NCI-H1930 (cell line): ENCODE data around the gene DNAJC28.
"Not testable (repeated sequence)": the region's sequence is repeated elsewhere in the genome, so short reads cannot be mapped to it uniquely, and the experiment has no call there.

Experiments
- DNase-seq, 2 experiments: peaks; one replicate each; lab custom pipeline; 2025; lab: John Stamatoyannopoulos, UW

The DNAJC28 gene

DNA sequence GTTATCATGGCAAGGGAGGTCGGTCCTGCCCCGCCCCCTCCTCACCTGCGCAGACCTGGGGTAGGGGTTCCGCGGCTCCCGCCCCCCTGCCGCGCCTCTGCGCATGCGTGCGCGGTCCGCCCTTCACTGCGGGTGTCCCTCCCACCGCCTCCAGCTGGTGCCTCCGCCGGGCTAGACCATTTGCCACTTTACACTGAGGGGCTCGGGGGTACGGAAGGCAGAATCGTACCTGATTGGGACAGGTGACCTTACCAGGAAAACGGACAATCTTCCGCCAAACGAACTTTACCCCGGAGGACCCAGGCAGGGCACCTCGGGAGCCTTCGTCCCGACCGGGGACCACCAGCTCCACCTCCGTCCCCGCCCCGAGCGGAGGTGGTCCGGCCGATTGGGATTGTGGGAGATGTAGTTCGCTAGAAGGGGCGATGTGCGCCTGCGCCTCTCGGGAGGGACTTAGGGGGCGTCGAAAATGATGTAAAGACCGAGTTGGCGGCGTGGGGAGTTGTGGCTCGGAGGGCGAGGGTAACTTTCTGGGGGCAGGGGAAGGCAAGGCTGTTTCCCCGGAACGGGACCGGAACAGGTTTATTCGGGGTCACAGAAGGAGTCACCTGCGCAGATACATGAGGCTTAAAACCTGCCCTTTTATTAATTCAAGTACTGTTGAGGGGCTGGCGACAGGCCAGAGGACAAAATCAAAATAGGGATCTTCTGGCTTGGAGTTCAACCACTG lies at the start of gene DNAJC28:
Gene DNAJC28 (minus strand): TSS at position 344 of the 730 bp plus-strand sequence. CDS start 2,323 bp downstream, outside the sequence.
- peak; percentile 88 to 95 for DNase-seq

- no peak for DNase-seq
Observed at GRCh38 chr21:33541105-33541711, 49.7 kb upstream of the DNAJC28 start.

GRCh38 chr21:33540711-33541104 lies 49.2 kb upstream of the DNAJC28 start:
- DNase-seq: no peak

DNA sequence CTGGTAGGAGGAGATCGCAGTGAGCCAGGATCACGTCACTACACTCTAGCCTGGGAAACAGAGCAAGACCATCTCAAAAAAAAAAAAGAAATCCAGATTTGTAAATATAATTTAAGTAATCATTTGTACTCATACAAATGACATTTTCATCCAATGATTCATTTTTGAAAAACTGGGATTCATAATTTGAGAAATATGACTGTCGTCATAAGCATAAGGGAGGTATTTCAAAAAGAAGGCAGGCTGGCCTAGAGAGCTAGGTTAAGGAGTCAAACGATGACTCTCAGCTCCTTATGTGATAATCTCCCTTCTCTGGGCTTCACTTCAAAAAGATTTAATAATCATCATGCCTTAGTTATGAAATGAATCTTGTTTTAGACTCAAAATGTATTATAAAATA lies 48.1 kb upstream of the DNAJC28 start:
- no peak for DNase-seq

GRCh38 chr21:33537212-33537611 lies 45.7 kb upstream of the DNAJC28 start:
- DNase-seq: no peak

DNA sequence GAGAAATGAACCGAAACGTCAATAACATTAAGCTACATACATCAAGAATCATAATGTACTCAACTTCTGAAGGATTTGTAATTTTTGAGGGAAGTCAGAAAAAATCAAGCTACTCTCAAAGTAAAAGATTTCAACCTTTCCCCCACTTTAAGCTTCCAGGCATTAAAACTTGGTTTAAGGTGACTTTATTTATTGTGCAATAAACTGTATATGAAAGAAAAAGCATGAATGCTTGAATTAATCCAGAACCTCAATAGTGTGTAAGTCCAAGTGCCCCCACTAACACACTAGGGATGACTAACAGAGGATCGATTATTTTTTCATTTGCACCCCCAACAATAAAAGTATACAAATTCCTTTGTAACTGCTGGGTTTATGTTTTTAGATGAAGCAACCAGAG lies 39.5 kb upstream of the DNAJC28 start:
- no peak for DNase-seq

- no peak for DNase-seq
Observed at GRCh38 chr21:33522953-33523349, 31.4 kb upstream of the DNAJC28 start.

DNA sequence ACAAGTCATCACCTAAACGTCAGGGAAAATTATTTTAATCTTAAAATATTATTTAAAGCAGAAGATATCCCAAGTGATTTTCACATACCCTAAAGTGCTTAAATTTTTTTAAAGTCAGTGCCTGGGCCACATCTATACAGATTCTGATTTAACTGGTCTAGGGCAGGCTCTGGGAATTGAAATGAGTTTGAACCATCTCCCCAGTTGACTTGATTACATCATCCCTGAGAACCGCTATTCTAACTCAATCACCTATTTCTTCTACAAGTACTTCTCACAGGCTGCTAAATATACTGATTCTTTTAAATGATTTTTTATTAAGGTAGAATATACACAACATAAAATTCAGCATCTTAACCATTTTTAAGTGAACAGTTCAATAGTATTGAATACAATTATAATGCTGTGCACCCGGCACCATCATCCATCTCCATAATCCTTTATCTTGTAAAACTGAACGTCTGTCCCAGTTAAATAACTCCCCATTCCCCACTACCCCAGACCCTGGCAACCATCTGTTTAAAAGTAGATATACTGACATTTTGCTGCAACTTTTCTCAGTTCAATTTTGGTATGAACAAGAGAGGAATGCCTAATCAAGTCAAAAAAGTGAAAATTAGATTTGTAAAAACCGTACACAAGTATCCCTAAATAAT lies 30.9 kb upstream of the DNAJC28 start:
- no peak for DNase-seq

- no peak for DNase-seq
Observed at GRCh38 chr21:33518899-33519298, 27.4 kb upstream of the DNAJC28 start.

DNA sequence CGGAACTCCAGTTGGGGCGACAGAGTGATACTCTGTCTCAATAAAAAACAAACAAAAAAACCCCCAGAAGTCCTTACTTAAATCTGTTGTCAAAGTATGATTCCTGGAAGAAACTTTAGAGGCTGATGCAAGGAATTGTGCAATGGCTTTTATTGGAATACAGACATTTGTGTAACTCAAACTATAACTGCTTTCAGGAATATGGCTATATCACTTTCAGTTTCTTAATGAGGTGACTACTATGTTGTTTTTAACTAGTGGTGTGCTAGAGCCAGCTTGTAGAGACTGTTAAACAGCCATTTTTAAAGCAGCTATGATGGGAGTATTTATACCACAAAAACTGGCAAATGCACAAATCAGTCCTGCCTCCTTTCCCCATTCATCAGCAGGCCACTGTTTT lies 22.7 kb upstream of the DNAJC28 start:
- no peak for DNase-seq

- DNase-seq: no peak
Observed at GRCh38 chr21:33512481-33512880, 21.0 kb upstream of the DNAJC28 start.

GRCh38 chr21:33511639-33512038 lies 20.1 kb upstream of the DNAJC28 start:
- no peak for DNase-seq

GRCh38 chr21:33510826-33511225 lies 19.3 kb upstream of the DNAJC28 start:
- no peak for DNase-seq

GRCh38 chr21:33507003-33507402 lies 15.5 kb upstream of the DNAJC28 start:
- DNase-seq: not testable (repeated sequence)

DNA sequence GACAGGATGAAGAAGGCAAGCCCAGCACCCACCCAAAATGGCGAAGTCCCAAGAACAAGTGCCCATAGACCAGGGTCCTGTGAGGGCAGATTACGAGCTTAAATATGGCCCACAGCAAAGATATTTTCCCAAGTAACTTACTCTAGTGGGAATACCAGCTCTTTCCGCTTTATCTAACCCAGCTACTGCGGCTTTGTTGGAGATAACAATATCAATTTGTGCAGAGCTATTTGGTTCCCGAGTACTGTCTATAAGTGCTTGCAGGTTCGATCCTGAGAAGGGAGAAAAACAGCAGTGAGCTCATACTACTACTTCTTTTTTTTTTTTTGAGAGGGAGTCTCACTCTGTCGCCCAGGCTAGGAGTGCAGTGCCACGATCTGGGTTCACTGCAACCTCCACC lies 14.3 kb upstream of the DNAJC28 start:
- no peak for DNase-seq

DNA sequence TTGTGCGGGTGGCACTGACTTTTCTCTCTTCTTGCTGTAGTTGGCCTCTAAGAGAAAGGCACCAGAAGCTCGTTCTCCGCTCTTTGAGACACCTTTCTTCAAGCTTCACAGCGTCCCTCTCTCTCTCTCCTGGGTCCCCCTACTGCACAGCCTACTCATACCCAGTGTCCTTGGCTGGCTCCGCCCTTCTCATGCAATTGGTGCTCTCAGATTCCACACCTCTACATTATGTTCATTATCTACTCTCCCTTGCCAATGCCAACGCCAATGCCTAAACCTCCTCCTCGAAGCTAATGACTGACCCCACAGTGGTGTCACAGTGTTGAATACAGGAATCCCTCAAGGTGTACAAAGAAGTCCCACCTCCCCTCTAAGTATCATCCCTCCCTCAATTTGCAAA lies 4.8 kb upstream of the DNAJC28 start:
- no peak for DNase-seq

DNA sequence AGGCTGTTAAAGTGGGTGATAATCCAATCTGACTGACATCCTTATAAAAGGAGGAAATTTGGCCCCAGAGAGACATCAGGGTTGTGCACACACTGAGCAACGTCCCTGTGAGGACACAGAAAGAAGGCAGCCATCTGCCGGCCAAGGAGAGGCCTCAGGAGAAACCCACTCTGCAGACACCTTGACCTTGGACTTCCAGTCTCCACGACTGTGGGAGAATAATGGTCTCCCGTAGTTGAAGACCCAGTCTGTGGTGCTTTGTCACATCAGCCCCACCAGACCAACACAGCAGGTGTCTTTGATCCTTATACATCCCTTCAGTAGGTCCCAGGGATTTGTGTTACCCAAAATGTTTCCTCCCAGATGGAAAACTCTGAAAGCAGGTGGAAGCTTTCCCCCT lies 4.2 kb upstream of the DNAJC28 start:
- no peak for DNase-seq

DNA sequence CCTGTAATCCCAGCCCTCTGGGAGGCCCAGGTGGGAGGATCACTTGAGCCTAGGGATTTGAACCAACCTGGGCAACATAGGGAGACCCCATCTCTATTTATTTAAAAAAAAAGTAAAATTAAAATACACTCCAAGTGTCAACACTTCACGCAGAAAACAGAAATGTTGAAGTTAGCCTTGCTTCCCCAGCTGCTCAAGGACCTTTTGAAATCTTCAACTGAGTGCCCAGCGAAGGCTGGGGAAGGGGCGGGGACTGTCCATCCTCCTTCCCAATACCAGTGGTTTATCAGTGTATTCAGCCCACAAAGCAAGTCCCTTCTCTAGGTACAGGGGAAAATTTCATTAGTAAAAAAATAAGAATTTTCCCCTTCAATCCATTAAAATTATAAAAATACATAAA lies 2.2 kb upstream of the DNAJC28 start:
- no peak for DNase-seq

- DNase-seq: no peak
Observed at GRCh38 chr21:33492571-33492970, 1.1 kb upstream of the DNAJC28 start.

GRCh38 chr21:33490991-33491372 lies 534 bp downstream of the DNAJC28 start:
- no peak for DNase-seq

GRCh38 chr21:33488936-33489335 lies 2.6 kb downstream of the DNAJC28 start:
- DNase-seq: no peak

DNA sequence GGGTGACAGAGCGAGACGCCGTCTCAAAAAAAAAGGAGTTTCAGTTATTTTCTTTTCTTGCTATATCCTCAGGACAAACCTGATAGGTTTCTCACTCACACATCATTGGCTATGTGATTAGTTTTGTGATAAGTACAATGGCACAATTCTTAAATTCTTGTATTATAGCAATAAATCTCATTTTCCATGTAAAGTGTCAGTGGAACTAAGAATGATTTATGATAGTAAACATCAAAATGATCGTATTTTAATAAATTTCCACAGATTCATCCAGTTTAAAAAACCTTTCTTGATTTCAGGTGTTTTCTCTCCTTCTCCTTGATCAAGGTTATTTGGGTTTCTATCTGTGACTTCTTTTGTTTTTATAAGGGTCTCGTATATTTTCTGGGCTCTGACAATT lies 3.5 kb downstream of the DNAJC28 start:
- no peak for DNase-seq

DNA sequence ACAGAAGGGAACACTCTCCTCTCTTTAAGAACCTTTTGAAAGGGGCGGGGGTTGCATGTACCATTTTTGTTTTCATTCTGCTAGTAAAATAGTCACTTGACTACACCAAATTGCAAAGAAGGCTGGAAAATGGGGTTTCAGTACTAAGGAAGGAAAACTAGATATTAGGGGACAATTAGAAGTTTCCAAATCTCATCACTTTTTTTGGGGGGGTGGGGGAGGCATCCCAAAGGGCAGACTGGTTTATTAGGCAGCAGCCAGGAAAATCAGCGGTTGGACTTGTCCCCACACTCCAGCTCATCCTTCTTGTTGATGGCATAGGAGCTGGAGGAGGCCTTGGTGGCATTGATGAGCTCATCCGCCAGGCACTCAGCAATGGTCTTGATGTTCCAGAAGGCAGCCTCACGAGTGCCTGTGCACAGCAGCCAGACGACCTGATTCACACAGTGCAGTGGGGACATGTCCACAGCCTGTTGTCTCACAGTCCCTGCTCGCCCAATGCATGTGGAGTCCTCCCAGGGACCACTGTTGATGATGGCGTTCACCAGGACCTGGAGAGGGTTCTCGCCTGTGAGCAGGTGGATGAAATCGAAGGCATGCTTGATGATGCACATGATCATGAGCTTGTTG lies 10.1 kb downstream of the DNAJC28 start:
- no peak for DNase-seq
